ENCODE results near the gene FARP1.

The FARP1 gene

DNA sequence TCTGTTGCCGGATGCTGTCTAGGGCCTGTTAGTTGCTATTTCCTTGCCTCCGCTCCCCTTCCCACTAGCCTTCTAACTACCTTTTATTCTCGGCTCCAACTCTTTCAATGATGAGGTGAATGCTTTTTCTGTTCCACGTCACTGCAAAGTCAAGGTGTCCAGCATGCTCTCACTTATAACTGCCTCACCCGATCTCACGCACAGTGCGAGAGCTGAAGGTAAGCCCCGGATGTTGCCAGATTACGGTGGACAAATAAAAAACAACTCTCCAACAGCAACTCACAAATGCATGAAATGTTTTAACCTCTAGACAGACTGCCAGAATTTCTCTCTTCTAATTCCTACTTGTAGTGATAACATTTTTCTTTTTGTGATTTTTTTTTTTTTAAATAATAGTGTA, 264.1 kb downstream of the FARP1 start:
- TF ChIP-seq, protein P1, sequence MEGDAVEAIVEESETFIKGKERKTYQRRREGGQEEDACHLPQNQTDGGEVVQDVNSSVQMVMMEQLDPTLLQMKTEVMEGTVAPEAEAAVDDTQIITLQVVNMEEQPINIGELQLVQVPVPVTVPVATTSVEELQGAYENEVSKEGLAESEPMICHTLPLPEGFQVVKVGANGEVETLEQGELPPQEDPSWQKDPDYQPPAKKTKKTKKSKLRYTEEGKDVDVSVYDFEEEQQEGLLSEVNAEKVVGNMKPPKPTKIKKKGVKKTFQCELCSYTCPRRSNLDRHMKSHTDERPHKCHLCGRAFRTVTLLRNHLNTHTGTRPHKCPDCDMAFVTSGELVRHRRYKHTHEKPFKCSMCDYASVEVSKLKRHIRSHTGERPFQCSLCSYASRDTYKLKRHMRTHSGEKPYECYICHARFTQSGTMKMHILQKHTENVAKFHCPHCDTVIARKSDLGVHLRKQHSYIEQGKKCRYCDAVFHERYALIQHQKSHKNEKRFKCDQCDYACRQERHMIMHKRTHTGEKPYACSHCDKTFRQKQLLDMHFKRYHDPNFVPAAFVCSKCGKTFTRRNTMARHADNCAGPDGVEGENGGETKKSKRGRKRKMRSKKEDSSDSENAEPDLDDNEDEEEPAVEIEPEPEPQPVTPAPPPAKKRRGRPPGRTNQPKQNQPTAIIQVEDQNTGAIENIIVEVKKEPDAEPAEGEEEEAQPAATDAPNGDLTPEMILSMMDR (IDR thresholded peaks at IDR 0.05), result no peak
- Histone ChIP-seq H3K4me1 (ENCODE audit: control insufficient read depth in 1 of 2, insufficient read depth in 1 of 2, low read depth in 1 of 2, low read length in 1 of 2) (peaks cover 30 to 31% of the 10 kb centered on the region in 2 experiments), H3K9me3 (no peaks in the 10 kb centered on the region), H3K27me3 (no peaks in the 10 kb centered on the region), H3K27ac (no peak overlapping the region), H3K36me3 (no peaks in the 10 kb centered on the region), H3K4me3 (ENCODE audit: low read depth in 1 of 2, low read length in 1 of 2) (no peak overlapping the region)

DNA sequence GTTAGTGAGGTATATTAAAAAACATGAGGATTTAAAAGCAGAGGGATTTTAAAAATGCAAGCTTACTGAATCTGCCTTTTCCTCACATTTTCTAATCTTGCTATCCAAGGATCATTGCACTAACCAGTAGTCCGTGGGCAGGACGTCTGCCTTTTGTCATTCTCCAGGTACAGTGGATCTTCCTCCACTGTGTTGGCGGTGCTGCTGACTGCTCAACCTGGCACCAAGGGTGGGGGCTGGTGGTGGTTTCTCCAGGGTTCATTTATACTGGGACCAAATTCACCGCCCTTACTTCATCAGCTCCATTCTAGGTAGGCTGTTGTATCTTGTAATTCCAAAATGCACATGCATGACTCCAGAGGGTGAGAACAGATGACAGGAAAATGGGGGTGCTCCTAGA, 264.7 kb downstream of the FARP1 start:
- no peaks in the 10 kb centered on the region for H3K36me3 ChIP-seq
- TF ChIP-seq, protein P1 (IDR thresholded peaks at IDR 0.05), result no peak
- peaks cover 35 to 37% of the 10 kb centered on the region in 2 experiments for H3K4me1 ChIP-seq (ENCODE audit: control insufficient read depth in 1 of 2, insufficient read depth in 1 of 2, low read depth in 1 of 2, low read length in 1 of 2)
- H3K27me3 ChIP-seq, result no peaks in the 10 kb centered on the region
- no peak overlapping the region for H3K27ac ChIP-seq
- H3K4me3 ChIP-seq (ENCODE audit: low read depth in 1 of 2, low read length in 1 of 2), result no peak overlapping the region
- H3K9me3 ChIP-seq, result no peaks in the 10 kb centered on the region

DNA sequence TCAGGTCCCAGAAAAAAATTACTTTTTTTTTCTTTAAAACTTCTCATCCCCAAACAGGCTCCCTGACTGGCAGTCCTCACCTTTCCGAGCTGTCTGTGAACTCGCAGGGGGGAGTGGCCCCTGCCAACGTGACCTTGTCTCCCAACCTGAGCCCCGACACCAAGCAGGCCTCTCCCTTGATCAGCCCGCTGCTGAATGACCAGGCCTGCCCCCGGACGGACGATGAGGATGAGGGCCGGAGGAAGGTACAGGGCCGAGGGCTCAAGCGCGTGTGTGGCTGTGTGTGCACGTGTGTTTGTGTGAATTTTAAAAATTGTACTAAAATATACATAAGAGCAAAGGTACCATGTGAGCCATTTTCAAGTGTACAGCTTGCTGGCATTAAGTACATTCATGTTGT, 266.4 kb downstream of the FARP1 start:
- Histone ChIP-seq H3K4me1 (ENCODE audit: control insufficient read depth in 1 of 2, insufficient read depth in 1 of 2, low read depth in 1 of 2, low read length in 1 of 2) (peaks cover 35 to 41% of the 10 kb centered on the region in 2 experiments), H3K9me3 (no peaks in the 10 kb centered on the region), H3K36me3 (no peaks in the 10 kb centered on the region), H3K27ac (no peak overlapping the region), H3K4me3 (ENCODE audit: low read depth in 1 of 2, low read length in 1 of 2) (no peak overlapping the region), H3K27me3 (no peaks in the 10 kb centered on the region)
- TF ChIP-seq, protein P1 (IDR thresholded peaks at IDR 0.05), result no peak

DNA sequence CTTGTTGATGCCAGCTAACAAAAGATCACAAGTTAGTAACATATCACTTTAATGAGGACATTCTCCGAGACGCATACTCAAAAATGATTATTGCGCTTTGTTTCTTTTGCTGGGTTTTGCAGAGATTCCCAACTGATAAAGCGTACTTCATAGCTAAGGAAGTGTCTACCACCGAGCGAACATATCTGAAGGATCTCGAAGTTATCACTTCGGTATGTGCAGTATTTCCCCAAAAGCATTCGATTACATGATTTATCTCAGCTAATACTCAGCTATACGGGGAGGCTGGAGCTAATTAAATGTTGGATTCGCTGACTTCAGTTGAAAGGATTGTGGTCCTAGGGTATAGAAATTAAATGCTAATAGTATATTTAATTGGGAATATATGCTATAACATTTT, 267.7 kb downstream of the FARP1 start:
- Histone ChIP-seq H3K36me3 (no peaks in the 10 kb centered on the region), H3K27ac (no peak overlapping the region)
- TF ChIP-seq, protein P1 (IDR thresholded peaks at IDR 0.05), result no peak

DNA sequence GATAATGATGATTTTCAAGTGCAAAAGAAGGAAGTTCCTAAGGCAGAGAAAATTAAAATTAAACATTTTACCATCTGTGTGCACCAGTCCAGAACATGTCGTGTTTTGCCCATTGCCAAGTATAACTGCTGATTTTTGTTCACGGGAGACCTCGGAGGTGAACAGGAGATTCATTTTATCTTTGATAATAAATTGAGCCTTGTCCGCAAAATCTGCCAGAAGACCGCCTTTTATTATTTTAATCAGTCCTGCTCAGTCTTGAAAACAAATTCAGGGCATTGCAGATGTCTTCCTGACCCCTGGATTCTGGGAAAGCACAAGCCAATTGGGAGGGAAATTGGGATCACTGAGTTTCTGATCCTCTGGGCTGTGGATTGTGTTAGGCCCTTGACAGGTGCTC, 268.1 kb downstream of the FARP1 start:
- Histone ChIP-seq H3K27me3 (no peaks in the 10 kb centered on the region), H3K36me3 (no peaks in the 10 kb centered on the region), H3K4me3 (ENCODE audit: low read depth in 1 of 2, low read length in 1 of 2) (no peak overlapping the region), H3K27ac (no peak overlapping the region), H3K9me3 (no peaks in the 10 kb centered on the region), H3K4me1 (ENCODE audit: control insufficient read depth in 1 of 2, insufficient read depth in 1 of 2, low read depth in 1 of 2, low read length in 1 of 2) (peaks cover 35 to 41% of the 10 kb centered on the region in 2 experiments)
- TF ChIP-seq, protein P1 (IDR thresholded peaks at IDR 0.05), result no peak

More for the DNA sequence above, 267.7 kb downstream of the FARP1 start:
- no peaks in the 10 kb centered on the region for H3K27me3 ChIP-seq
- H3K9me3 ChIP-seq, result no peaks in the 10 kb centered on the region
- no peak overlapping the region for H3K4me3 ChIP-seq (ENCODE audit: low read depth in 1 of 2, low read length in 1 of 2)
- H3K4me1 ChIP-seq (ENCODE audit: control insufficient read depth in 1 of 2, insufficient read depth in 1 of 2, low read depth in 1 of 2, low read length in 1 of 2), result peaks cover 35 to 41% of the 10 kb centered on the region in 2 experiments

Measured in neutrophil (primary cell).